ENCODE measurements around the gene SSTR3.
"Not testable (repeated sequence)": the region's sequence is repeated elsewhere in the genome, so short reads cannot be mapped to it uniquely, and the experiment has no call there.

Gene SSTR3

DNA sequence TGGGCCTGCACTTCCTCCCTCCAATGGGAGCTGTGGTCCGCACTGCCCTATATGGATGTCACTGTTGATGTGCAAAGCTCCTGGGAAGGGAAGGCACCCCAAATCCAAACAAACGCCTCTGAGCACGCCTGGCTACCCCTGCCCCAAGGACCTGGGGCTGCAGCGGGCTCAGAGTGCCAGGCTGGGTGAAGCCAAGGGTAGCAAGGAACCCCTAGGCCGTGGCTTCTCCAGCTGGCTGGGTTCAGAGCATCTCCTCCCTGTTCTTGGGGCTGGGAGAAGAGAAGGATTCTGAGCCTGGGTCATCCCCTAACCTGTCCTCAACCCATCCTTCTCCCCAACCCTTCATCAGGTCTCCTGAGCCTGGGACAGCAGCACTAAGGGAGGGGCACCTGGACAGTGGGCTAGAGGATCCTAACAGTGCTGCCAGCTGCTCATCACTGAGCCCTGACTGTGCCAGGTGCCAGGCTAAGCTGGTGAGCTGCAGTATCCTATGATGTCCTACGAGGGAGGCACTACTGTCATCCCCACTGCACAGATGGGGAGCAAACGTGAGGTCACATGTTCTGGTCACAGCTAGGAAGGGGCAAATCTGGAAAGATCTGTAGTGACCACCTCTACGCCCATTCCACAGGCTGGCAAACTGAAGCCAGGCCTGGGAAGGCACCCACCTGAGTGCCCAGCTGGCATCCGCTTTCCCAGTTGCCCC, 3.0 kb downstream of the SSTR3 start:
- DNase-seq, result no peak

GRCh38 chr22:37208401-37209139, 3.7 kb downstream of the SSTR3 start:
- DNase-seq, result no peak

DNA sequence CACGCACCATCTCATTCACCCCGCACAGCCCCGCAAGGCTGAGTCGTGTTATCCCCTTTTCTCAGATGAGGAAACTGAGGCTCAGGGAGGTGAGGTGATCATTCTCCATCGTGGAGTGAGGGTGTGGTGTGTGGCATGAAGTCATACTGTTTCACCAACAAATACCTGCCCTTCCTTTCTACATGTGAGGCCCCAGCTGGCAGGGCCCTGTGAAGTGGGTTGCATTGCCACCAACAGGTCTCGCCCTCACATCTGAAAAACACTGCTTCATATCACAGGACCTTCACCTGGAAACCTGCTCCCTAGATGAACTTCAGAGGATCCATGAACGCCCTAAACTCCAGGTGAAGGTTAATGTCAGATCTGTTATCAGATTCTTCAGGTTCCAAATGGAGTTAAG, 4.3 kb downstream of the SSTR3 start:
- DNase-seq, result no peak

DNA sequence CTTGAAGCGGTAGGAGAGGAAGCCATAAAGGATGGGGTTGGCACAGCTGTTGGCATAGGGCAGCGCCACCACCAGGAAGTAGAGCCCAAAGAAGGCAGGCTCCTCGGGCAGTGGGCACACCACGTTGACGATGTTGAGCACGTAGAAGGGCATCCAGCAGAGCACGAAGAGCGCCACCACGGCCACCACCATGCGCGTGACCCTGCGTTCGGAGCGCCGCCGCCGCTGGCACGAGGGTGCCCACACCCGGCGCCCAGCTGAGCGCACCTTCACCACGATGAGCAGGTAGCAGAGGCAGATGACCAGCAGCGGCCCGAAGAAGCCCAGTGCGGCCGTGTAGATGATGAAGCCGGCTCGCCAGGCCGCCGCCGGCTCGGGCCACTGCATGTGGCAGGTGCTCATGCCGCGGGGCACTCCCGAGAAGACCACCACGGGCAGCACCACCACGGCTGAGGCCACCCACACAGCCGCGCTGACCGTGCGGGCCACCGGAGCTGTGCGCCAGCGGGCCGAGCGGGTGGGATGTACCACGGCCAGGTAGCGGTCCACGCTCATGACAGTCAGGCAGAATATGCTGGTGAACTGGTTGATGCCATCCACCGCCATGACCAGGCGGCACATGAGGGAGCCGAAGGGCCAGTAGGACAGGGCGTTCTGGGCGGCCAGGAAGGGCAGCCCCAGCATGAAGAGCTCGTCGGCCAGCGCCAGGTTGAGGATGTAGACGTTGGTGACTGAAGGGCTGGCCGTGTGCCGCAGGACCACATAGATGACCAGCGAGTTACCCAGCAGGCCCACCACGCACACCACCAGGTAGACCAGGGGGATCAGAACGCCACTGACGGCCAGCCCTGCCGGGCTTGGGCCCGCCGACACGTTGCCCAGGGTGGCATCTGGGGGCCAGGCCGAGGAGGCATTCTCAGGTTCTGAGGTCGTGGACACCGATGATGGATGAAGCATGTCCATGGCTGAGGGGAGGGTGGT, 5.1 kb downstream of the SSTR3 start:
- DNase-seq, result no peak

- DNase-seq, result no peak
Observed at GRCh38 chr22:37206118-37206840, 6.0 kb downstream of the SSTR3 start.

GRCh38 chr22:37205046-37205445, 7.2 kb downstream of the SSTR3 start:
- no peak for DNase-seq

DNA sequence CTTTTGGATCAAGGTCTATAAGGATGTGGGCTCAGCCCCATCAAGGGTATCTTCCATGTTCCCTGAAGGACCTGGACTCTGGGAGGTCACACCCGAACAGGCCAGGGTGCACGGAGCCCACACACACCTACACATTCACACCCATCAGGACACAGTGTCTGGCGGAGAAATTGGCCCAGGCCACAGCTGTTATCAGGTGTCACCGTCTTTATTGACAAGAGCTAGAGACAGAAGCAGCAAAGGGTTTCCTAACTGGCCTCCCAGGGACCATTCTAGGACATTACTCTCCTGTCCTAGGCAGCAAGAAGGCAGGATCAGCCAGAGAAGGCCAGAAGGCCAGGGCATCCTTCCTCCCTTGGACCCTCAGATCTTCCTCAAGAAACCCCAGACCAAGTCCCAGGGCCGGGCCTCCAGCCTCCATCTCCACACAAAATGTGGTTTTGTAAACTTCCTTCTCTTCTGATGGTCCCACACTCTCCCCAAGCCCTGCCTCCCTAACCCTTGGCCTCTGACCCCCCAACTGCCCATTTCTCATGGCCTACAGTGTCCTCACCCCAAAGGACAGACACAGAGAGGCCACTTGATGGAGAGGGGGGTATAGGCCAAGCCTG, 8.1 kb downstream of the SSTR3 start:
- DNase-seq, result no peak

DNA sequence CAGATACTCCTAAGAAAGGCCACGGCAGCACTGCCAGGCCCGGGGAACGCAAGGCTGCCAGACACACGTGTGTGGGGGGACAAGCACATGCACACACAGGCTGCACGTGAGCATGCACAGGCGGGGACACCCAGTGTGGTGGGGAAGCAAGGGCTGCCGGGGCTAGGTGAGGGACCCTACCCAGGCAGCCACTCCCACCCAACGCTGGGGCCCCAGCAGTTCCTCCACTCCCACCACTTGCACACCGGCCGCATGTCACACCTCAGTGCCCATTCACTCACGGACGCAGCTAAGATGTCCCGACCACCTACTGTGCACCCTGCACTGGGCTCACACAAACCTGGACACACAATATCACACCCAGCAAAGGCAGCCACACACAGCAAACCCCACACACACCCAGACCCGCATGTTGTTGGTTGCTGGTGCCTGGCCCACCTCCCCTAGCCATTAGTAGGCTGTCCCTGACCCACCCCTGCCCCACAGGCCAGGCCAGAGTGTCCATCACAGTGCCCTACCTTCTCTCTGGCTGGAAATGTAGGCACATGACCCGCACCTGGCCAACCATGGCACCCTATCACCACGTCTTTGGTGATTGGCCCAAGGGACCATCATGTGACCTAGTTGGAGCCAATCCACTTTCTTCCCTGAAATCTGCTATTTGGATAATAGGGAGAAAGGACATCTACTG, 8.8 kb downstream of the SSTR3 start:
- no peak for DNase-seq

DNA sequence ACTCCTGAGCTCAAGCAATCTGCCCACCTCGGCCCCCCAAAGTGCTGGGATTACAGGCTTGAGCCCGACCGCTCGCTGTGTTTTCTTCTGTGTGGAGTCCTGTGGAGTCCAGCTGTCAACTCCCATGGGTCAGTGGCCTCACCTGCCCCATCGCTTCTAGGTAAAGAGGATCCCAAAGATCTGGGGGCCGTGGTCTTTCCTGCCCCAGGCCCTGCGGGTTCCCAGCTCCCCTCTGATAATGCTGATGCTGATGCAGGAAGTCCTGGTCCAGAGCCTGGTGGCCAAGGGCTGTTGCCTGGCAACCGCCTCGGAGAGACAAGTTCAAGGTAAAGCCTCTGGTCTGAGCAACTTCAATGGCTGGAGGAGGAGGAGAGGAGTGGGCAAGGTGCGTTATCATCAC, 9.6 kb downstream of the SSTR3 start:
- DNase-seq, result no peak

DNA sequence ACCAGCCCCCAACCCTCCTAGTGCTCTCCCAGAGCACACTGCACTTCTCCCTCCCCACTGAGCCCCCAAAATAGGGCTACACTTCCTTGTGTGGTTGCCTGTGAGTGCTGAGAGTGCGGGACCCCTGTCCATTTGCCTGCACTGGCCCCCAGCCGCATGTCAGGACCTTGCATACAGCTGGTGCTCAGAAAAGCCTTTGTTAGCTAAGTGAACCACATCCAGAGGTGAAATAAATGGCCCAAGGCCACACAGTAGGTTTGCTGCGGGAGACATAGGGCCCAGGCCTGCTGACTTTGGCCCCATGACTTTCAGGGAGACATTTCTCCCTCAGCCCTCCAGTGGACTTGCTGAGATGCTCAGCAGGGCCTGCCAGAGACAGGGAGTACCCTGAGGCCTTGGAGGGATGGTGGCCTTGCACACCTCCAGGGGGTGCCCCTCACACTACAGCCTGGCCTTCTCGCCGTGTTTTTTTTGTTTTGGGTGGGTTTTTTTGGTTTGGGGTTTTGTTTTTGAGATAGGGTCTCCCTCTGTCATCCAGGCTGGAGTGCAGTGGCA, 10.2 kb downstream of the SSTR3 start:
- DNase-seq, result no peak

DNA sequence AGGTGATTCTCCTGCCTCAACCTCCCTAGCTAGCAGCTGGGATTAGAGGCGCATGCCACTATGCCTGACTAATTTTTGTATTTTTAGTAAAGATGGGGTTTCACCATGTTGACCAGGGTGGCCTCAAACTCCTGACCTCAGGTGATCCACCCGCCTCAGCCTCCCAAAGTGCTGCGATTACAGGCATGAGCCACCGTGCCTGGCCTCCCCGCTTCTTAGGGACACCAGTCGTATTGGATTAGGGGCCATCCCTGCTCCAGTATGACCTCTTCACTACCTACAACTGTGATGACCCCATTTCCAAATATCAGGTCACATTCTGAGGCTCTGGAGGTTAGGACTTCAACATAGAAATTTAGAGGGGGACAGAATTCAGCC, 10.8 kb downstream of the SSTR3 start:
- DNase-seq, result not testable (repeated sequence)

GRCh38 chr22:37199760-37200108, 12.5 kb downstream of the SSTR3 start:
- DNase-seq, result no peak

DNA sequence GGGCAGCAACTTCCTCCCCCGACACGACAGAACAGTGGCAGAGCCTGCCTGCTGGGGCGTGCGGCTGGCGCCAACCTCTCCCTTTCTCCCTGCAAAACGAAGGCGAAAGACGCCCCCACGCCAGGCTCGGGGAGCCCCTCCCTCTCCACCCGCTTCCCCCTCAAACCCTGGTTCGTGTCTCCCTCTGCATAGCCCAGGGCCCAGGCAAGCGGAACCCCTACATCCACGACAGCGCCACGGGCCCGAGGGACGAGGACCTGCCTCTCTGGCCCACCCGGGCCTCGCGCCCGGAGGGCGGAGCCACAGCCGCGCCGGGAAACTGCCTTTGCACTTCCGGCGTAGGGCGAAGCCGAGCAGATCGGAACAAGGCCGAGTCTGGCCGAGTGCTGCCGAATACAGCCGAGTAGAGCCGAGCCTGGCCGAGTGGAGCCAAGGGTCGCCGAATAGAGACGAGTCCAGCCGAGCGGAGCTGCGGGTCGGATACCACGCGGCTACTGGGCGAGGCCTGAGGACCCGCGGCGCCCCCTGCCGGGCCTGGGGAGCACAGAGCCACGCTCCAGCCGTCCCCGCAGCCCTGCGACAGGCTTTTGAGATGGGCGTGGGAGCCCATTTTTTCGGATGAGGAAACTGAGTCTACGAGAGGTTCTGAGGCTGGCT, 13.0 kb downstream of the SSTR3 start:
- DNase-seq, result peak; percentile 83 to 91

- DNase-seq, result peak in 1 of 2 experiments; percentile 49
Observed at GRCh38 chr22:37198258-37199102, 13.8 kb downstream of the SSTR3 start.

DNA sequence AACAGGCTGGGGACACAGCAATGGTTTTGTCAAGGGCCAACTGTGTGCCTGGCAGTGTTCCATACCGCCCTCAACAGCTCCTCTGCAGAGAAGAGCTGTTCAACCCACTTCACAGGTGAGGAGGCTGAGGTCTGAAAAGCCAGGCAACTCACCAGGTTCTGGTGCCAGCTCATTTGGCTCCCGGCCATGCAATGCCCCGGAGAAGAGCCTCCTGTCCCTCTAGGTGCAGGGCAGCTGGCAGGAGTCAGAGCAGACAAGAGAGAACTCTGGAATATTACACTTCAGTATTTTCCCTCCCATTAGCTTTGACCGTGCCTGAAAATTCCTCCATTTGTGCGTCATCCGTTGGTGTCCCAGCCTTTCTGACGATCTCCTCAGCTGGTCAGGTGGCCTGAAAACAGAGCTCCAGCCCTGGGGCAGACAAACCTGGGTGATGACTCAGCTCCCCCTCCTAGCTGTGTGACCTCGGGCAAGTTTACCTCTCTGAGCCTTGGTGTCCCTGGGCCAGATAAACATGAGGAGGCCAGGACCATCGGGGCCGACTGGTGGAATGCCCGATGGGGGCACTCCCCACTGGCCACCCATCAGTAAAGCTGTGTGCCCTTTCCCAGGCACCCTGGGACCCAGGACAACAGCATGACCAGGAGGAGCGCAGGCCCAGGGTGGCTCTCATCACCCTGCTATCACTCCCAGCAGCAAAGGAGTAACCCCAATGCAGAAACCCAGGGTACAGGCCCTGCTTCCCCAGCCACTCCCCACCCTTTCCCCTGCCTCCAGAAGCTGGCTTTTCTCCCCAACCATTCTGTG, 14.6 kb downstream of the SSTR3 start:
- DNase-seq, result peak; percentile 26 to 31

DNA sequence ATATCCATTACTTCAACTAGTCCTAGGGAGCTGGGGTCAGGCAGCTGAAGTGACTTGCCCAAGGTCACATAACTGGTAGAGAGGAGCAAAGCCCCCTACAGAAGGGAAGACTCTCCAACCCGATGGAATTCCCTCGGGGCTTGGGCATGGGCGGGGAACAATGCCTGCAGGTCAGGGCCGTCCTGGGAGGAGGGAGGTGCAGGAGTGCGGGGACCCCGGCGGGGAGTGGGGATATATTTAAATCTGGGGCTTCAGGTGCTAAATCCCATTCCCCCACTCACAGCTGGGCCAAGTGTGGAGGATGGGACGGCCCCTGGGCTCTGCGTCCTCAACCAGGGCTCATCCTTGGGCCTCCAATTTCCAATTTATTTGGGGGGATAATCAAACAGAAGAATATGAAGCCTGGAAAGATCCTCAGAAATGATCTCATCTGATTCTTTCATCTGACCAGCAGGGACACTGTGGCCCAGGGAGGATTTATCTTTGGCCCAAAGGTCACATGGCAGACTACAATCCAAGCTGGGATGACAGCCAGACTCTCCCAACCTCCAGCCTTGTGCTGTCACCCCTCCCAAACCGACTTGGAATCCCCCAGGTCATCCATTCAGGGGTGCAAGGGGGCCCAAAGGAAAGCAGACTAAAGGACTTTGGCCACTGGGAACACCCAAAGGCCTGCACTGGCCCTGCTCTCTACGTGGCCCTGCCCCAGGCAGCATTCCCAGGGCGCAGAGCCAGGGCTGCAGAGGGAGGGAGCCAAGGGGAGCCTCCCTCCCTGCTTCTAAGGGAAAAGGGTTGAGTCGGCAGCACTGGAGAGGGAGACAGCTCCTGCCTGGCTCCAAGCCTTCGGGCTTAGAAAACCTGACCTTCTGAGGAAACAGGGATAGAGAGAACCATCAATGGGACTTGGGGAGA, 15.5 kb downstream of the SSTR3 start:
- peak in 1 of 2 experiments; percentile 23 for DNase-seq

GRCh38 chr22:37195921-37196320, 16.4 kb downstream of the SSTR3 start:
- no peak for DNase-seq

DNA sequence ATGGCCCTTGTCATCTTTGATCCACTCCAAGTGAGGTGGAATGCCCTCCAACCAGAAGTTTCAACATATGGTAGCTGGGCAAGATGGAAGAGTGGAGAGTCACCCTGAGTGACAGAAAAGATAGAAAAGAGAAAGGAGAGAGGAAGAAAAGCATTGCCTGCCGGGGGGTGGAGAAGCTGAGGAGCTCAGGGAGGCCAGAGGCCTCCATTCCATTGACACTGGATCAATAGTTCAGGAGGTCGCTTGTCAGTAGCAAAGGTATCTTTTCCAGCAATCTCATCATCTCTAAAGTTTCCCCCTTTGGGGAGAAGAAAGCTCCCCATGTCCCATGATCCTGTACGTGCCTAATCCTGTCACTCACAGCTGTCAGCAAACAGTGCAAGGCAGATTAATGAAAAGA, 17.5 kb downstream of the SSTR3 start:
- DNase-seq, result no peak

All from SW 1271 (cell line).